GM10266 (cell line): ENCODE results near the gene TTLL10.
"Not testable (repeated sequence)": the region's sequence is repeated elsewhere in the genome, so short reads cannot be mapped to it uniquely, and the experiment has no call there.

ENCODE experiments used
- DNase-seq: peaks from one replicate; pipeline ENCODE4 v3.0.0; 2012; ENCODE audit errors: extremely low spot score
- CTCF ChIP-seq: IDR thresholded peaks from 2 replicates; pipeline ENCODE4 v1.5.1; 2012; ENCODE audit warnings: mild to moderate bottlenecking, low read depth; ENCODE audit not compliant: control insufficient read depth, insufficient read depth; ENCODE audit errors: missing control alignments

The TTLL10 gene

GRCh38 chr1:1136547-1137230, 37.0 kb upstream of the TTLL10 start:
- no peak for TF ChIP-seq CTCF
- peak; percentile 85 for DNase-seq

- DNase-seq = peak; percentile 96
- no peak for TF ChIP-seq CTCF
These were observed 36.2 kb upstream of the TTLL10 start for GRCh38 chr1:1137256-1138045.

- no peak for TF ChIP-seq CTCF
- DNase-seq = no peak
These were observed 33.0 kb upstream of the TTLL10 start for GRCh38 chr1:1140673-1141072.

- DNase-seq = no peak
- no peak for TF ChIP-seq CTCF
These were observed 32.3 kb upstream of the TTLL10 start for GRCh38 chr1:1141244-1141910.

GRCh38 chr1:1141911-1142250, 31.8 kb upstream of the TTLL10 start:
- no peak for DNase-seq
- TF ChIP-seq CTCF = no peak

- not testable (repeated sequence) for DNase-seq
These were observed 31.3 kb upstream of the TTLL10 start for GRCh38 chr1:1142352-1142751.

- no peak for DNase-seq
These were observed 30.8 kb upstream of the TTLL10 start for GRCh38 chr1:1142844-1143243.

More at GRCh38 chr1:1142844-1143243, 30.8 kb upstream of the TTLL10 start:
- no peak for TF ChIP-seq CTCF
